GM18861 (cell line): Measurements from ENCODE around the gene POLN.
"Not testable (repeated sequence)": the region's sequence is repeated elsewhere in the genome, so short reads cannot be mapped to it uniquely, and the experiment has no call there.

Experiments used
- ATAC-seq: cut with Tn5 transposase; IDR thresholded peaks from one replicate; pipeline ENCODE4 v1.9.1; 2021; ENCODE audit not compliant: unreplicated experiment

Gene POLN

DNA sequence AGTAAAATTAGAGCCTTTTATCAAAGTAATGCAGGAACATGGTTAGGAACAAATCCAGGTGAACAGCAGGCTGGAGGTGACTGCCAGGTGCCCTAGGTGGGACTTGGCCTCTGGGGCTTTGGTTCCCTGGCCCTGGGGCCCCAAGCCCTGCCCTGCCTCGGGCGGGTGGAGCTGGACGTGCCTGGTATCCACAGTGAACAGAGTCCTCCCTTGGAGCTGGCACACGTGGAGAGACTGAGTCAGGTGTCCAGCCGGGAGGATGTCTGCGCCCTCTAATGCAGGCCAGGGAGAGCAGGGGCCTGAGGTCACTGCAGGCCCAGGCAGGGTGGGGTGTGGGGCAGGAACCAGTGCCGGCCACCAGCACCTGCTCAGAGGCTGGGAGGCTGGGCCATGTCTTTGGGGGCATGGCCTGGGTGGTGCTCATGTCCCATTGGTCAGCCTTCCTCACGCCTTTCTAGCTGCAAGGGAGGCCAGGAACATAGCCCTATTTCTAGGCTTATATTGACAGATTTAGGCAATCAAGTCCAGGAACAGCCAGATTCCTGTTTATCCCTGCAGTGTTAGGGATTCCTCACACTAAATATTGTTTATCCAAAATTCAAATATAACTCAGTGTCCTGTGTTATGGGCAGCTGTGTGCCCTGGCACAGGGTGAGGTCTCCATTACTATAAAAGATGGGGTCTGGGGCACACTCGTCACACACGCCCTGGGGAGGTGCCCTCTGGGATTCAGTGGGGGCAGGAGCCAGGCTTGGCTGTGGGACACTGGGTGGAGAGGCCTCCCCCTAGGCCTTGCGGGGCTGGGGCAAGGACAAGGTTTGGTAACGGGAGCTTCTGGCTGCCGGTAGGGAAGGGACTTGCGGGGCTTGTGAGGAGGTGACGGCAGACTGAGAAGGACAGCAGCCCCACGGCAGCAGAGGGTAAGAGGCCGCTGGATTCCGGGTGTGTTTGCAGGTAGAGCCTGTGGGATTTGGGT, 197.1 kb downstream of the POLN start:
- ATAC-seq = no peak

DNA sequence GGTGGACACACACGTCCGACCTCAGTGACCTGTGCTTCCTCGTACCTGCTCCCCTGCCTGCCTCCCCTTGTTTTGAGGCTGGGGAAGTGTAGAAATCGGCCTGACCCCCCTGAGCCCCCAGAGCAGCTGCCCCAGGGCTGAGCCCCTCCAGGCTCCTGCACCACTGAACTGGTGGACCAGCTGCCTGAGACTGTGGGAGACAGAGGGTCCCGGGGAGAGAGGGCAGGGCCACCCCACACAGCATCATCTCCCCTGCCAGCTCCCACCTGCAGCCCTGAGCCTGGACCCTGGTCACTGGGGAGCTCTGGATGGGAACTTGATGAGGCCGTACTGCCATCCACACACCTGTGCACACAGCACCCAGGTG, 197.8 kb downstream of the POLN start:
- ATAC-seq = no peak

DNA sequence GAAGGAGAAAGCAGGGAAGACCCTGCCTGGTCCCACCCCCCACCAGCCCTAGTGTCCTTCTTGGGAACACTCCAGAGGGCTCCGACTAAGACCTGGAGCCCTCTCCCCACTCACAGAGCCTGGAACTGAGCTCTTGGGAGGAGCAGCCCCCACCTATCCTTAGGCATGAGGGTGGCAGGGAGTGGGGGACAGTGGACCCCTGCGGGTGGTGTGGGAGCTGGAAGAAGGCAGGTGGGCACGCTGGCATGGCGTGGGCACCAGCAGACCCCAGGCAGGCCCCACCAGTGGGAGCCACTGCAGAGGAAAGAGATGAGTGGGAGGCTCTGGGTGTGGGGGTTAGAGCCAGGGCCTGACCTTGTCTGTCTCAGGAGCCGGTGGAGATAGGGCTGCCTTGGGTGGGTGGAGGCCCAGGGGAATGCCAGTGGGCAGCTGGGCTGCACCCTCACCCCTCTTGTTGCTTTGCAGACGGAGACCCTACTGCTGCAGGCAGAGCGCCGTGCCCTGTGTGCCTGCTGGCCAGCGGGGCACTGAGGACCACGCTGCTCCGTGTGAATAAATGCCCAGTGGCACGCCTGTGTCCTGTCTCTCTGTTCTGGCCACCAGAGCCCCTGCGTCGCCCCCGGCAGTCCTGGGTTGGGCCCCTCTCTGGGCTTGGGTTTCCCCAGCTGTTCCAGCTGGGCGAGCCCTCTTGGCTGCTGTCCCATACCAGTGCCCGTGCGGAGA, 198.4 kb downstream of the POLN start:
- no peak for ATAC-seq

DNA sequence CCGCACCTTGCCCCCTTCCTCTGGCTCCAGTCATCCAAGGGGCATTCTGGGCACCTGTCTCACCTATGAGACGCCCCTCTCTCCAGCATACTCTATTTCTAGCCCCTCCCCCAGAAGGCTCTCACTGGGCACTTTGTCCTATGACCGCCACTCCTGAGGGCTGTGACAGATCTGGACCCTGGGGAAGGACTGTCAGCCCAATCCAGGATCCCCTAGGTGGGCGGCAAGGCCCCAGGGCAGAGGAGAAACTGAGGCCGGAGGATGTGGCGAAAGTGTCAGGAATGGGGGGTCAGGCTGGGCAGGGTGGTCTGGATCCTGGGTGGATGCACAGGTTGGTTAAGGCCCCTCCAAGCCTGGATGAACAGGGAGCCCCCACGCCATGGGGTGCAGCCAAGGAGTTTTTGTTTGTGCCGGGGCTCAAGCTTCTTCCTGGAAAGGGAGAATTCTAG, 198.9 kb downstream of the POLN start:
- no peak for ATAC-seq

DNA sequence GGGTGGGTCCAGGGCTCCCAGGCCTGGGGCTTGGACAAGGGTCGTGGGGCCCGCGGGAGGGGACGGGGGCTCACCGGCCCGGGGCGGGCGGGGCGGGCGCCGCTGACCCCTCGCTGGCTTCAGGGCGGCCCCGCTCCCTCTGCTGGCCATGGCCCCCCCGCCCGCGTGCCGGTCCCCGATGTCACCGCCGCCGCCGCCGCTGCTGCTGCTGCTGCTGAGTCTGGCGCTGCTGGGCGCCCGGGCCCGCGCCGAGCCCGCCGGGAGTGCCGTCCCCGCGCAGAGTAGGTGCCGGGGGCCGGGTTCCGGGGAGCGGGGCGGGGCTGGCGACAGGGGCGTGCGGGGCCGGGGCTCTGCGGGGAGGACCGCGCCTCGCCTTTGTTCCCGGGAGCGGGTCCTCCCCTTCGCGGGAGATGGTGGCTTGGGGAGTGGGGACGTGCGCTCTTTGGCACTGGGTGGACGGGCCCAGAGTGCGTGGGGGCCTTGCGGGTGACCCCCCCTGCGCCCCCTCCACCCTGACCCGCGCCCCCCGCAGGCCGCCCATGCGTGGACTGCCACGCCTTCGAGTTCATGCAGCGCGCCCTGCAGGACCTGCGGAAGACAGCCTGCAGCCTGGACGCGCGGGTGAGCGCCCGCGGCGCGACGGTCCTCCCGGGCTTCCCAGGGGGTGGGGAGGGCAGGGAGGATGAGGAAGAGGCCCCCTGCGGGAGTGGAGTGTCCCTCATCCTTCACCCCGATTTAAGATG, 199.5 kb downstream of the POLN start:
- ATAC-seq = no peak

DNA sequence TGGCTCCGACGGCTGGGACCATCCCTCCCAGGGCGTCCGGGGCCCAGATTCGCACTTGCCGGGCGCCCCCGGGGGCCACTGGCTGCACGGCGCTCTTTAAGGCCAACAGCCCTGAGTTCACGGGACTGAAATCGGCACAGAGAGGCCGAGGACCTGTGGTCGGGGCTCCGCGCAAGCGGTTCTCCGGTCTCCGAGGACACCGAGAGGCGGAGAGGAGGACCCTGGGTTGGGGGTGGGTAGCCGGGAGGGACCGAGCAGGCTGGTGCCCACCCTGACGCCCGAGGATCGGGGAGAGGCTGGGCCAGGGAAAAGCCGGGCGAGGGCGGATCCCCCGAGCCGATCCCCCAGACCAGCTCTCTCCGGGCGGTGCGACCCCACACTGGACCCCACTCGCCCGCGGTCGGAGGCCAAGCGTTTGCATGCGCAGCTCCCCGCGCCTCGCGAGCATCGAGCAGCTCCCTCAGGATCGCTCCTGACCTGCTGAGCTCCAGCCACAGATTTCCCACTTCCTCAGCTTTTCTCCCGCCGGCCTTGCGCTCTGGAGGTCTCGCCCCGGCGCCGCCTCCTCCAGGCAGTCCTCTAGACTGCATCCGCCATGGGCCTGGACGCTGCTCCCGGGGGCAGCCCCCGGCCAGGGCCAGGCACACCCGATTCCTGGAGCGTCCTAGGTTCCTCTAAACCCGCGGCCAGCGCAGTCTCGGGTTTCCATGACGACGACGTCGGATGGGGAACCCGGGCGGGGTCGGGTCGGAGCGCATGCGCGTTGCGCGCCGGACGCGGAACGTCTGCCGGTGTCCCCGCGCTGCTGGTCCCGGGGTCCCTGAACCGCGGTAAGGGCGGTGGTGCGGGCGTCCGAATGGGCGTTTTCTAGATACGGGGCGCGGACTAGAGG, 200.4 kb downstream of the POLN start:
- ATAC-seq = no peak

DNA sequence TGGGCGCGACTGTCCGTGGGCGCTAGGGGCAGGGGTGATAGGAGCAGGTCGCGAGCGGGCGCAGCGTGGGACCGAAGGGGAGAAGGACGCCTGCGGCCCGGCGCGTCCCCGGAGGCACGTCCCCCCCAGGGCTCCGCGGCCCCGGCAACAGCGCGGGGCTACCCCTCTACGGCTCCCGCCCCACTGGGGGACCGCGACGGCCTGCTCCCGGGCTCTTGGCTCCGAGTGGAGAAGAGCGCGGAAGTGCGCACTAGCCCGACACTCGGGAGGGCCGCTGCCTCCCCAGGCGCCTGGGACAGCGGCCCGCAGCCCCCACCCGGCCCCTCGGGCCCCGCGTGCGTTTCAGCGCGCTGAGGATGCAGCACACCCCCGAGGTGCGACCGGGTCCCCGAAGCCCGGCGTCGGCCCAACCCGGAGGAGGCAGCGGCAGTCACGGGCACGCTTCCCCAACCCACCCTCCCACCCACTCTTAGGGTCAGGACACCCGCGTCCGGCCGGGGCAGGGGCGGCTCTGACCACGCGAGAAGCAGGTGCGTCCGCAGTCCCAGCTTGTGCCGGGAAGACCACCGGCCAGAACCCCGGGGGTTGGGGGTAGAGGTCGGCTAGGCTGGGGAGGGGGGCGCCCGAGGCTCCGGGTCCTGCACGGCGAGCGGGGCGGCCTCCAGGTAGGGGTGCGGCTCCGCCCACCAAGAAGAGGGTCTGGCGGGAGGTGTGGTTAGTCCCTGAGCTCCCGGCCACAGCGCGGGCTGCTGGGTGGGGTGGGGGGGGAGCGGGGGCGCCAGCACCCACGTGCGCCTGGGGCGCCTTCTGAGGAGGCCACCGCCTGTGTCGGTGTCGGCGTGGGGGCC, 201.3 kb downstream of the POLN start:
- ATAC-seq = no peak

DNA sequence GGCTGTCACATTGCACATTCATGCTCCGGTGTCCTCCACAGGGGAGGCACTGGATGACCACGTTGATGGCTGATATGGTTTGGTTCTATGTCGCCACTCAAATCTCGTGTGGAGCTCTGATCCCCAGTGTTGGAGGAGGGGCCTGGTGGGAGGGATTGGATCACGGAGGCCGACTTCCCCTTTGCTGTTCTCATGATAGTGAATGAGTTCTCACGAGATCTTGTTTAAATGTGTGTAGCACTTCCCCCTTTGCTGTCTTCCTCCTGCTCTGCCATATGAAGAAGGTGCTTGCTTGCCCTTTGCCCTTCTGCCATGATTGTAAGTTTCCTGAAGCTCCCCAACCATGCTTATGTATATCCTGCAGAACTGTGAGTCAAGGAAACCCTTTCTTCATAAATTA, 205.1 kb downstream of the POLN start:
- no peak for ATAC-seq

DNA sequence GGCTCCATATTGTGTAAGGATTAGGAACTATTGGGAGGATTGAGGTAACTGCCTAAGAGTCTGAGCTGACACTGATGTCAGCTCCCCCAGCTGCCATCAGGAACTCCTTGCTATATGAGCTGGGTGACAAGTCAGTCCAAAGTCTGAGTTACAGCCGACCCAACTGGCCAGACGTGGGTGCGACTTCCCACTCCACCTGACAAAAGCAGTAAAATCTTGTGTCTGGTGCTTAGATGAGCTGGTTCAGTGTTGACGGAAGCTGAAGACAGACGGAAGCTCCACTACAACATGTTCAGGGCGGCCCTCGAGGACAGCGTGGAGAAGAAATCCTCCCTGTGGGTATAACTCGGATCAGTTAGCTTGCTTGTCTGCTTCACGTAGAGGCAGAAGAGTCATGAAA, 205.6 kb downstream of the POLN start:
- ATAC-seq = no peak

DNA sequence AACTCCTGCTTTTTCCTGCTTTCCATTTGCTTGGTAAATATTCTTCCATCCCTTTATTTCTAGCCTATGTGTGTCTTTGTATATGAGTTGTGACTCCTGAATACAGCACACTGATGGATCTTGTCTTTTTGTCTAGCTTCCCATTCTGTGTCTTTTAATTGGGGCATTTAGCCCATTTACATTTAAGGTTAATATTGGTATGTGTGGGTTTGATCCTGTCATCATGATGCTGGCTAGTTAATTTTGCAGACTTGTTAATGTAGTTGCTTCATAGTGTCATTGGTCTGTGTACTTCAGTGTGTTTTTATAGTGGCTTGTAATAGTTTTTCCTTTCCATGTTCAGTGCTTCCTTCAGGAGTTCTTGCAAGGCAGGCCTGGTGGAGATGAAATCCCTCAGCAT, 210.8 kb downstream of the POLN start:
- not testable (repeated sequence) for ATAC-seq

DNA sequence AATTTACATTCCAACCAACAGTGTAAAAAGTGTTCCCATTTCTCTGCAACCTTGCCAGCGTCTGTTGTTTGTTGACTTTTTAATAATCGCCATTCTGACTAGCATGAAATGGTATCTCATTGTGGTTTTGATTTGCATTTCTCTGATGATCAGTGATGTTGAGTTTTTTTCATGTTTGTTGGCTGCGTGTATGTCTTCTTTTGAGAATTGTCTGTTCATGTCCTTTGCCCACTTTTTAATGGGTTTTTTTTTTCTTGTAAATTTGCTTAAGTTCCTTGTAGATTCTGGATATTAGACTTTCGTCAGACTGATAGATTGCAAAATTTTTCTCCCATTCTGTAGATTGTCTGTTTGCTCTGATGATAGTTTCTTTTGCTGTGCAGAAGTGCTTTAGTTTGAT, 214.8 kb downstream of the POLN start:
- ATAC-seq = not testable (repeated sequence)

DNA sequence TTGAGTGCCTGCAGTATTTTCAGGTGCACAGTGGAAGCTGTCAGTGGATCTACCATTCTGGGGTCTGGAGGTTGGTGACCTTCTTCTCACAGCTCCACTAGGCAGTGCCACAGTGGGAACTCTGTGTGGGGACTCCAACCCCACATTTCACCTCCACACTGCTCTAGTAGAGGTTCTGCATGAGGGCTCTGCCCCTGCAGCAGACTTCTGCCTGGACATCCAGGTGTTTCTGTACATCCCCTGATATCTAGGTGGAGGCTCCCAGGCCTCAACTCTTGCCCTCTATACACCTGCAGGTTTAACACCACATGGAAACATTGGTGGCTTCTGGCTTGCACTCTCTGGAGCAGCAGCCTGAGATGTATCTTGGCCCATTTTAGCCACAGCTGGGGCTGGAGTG, 216.1 kb downstream of the POLN start:
- ATAC-seq = no peak

DNA sequence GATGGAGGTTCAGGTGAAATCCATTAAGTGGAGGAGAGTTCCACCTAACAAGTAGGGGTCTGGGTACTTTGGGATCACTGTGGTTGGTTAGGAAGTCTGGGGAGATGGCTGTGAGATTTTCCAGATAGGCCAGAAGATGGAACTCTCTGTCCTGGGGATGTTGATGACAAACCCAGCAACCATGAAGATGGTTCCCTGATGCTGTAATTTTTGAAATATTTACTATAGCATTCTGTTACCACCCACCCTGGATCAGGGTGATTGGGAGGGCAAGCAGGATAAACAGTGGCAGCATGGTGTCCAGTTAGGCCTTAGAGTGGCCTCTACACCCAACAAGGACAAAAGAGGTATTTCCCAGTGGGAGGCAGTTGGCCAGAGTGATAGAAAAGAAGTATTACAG, 217.2 kb downstream of the POLN start:
- no peak for ATAC-seq
